Fibroblast of skin of right biceps (primary cell): Measurements from ENCODE around the gene SRSF1.
A peak's percentile ranks its signal among the peaks of the same experiment; 100 is the strongest.
"Not testable (repeated sequence)": the region's sequence is repeated elsewhere in the genome, so short reads cannot be mapped to it uniquely, and the experiment has no call there.

Experiments
- DNase-seq: peaks from one replicate; pipeline ENCODE4 v3.0.0-alpha.2; 2013

SRSF1 gene

GRCh38 chr17:58006924-58007780, at the start of gene SRSF1:
TSS of gene SRSF1 (minus strand) at chr17:58007246. CDS start at chr17:58007137, 109 bp downstream.
- DNase-seq, result peak; percentile 99

GRCh38 chr17:58056476-58056875, 49.4 kb upstream of the SRSF1 start:
- no peak for DNase-seq

GRCh38 chr17:58054641-58055040, 47.6 kb upstream of the SRSF1 start:
- no peak for DNase-seq

- no peak for DNase-seq
These were observed 46.1 kb upstream of the SRSF1 start for GRCh38 chr17:58052945-58053715.

GRCh38 chr17:58052407-58052806, 45.4 kb upstream of the SRSF1 start:
- no peak for DNase-seq

GRCh38 chr17:58051468-58051867, 44.4 kb upstream of the SRSF1 start:
- DNase-seq, result no peak

- no peak for DNase-seq
These were observed 43.9 kb upstream of the SRSF1 start for GRCh38 chr17:58050966-58051365.

GRCh38 chr17:58049533-58049932, 42.5 kb upstream of the SRSF1 start:
- DNase-seq, result no peak

GRCh38 chr17:58047376-58048150, 40.5 kb upstream of the SRSF1 start:
- peak; percentile 18 for DNase-seq

- DNase-seq, result peak; percentile 21
These were observed 39.4 kb upstream of the SRSF1 start for GRCh38 chr17:58046239-58047094.

GRCh38 chr17:58044256-58044655, 37.2 kb upstream of the SRSF1 start:
- DNase-seq, result not testable (repeated sequence)

GRCh38 chr17:58043221-58044181, 36.5 kb upstream of the SRSF1 start:
- DNase-seq, result no peak

GRCh38 chr17:58041161-58041560, 34.1 kb upstream of the SRSF1 start:
- DNase-seq, result no peak

GRCh38 chr17:58040386-58040785, 33.3 kb upstream of the SRSF1 start:
- DNase-seq, result no peak

- DNase-seq, result no peak
These were observed 32.9 kb upstream of the SRSF1 start for GRCh38 chr17:58039975-58040374.

GRCh38 chr17:58032691-58033415, 25.8 kb upstream of the SRSF1 start:
- DNase-seq, result no peak

- DNase-seq, result no peak
These were observed 21.5 kb upstream of the SRSF1 start for GRCh38 chr17:58028578-58028977.

GRCh38 chr17:58020401-58020800, 13.4 kb upstream of the SRSF1 start:
- no peak for DNase-seq

GRCh38 chr17:58019521-58019920, 12.5 kb upstream of the SRSF1 start:
- DNase-seq, result no peak

GRCh38 chr17:58019039-58019438, 12.0 kb upstream of the SRSF1 start:
- no peak for DNase-seq
